PC-3 (cell line): ENCODE data around the gene GALNT2.

ENCODE experiments used
- CTCF ChIP-seq: fragments of 300-600 bp; sonication (generic); conservative IDR thresholded peaks from 2 replicates; pipeline ENCODE4 v1.5.1; 2017; ENCODE audit warnings: antibody characterized with exemption, low read depth, mild to moderate bottlenecking, low read length
- EZH2phosphoT487 ChIP-seq: fragments of 300-600 bp; sonication (generic); IDR thresholded peaks from 2 replicates; pipeline ENCODE4 v1.6.1; 2018; ENCODE audit warnings: mild to moderate bottlenecking, antibody characterized with exemption, low read length, borderline replicate concordance

GRCh38 chr1:230072296-230072695, 5.3 kb downstream of the GALNT2 start:
- TF ChIP-seq CTCF, result no peak
- TF ChIP-seq EZH2phosphoT487, result no peak
